ENCODE data around the gene ADGRG7. TPM values are rescaled to one million over a fixed set of nuclear protein-coding genes. Genes with fewer than 3 reads are reported as not detected.

The ADGRG7 gene
- total and polyA plus RNA-seq, 9 of the 15 experiments (the other 6 are each of a cell fraction or from before 2014, with no cell fraction given) = 0.03 TPM; not detected in 7

- TF ChIP-seq RBM39 (optimal IDR thresholded peaks at IDR 0.05; ENCODE audit: low read depth, low read length) (no peak), SFPQ (IDR thresholded peaks at IDR 0.05; ENCODE audit: low read depth, low read length) (no peak), NR1H2 (CRISPR knock-in tag; IDR thresholded peaks at IDR 0.05) (no peak), PRPF4 (IDR thresholded peaks at IDR 0.05; ENCODE audit: insufficient read depth, low read depth, low read length, poor library complexity, severe bottlenecking) (no peak)
Observed at GRCh38 chr3:100563652-100564211, 45.7 kb upstream of the ADGRG7 start (continued).

- CTCF ChIA-PET (ENCODE audit: low intra/inter-chr PET ratio) = no interaction called here
- POLR2A ChIA-PET = no interaction called here
- no peak overlapping the region for H3K4me2 ChIP-seq (ENCODE audit: insufficient read depth, low read length)
- ATAC-seq (no peak), FAIRE-seq (no peak), DNase-seq (ENCODE audit: extremely low read depth in 1 of 4, low spot score in 3 of 4) (no peak)
- H3K27ac ChIP-seq (ENCODE audit: extremely low read depth, low read depth, low read length) = no peak overlapping the region
- no peak overlapping the region for H2AFZ ChIP-seq (ENCODE audit: low read depth, low read length)
- no peaks in the 10 kb centered on the region for H3K79me2 ChIP-seq (ENCODE audit: control insufficient read depth, insufficient read depth, low read length)
- H3K27me3 ChIP-seq (ENCODE audit: control insufficient read depth in 2 of 2, insufficient read depth in 2 of 2, low read length in 2 of 2) = no peaks in the 10 kb centered on the region
- H3K9me1 ChIP-seq (ENCODE audit: control insufficient read depth, insufficient read depth, low read length) = no peaks in the 10 kb centered on the region
- WGBS (ENCODE audit: insufficient coverage, low coverage, missing lambda C conversion rate) = 6% methylated on average over 2 of the region's 2 CpGs
- H3K4me3 ChIP-seq = no peak overlapping the region
- no peaks in the 10 kb centered on the region for H3K36me3 ChIP-seq (ENCODE audit: control insufficient read depth, insufficient read depth, low read length)
- intact Hi-C loops (cut with micrococcal nuclease) = no loop called here
- no peaks in the 10 kb centered on the region for H3K9me3 ChIP-seq (replicated peaks; ENCODE audit: control insufficient read depth, insufficient read depth, low read depth, low read length)
- no peak for TF ChIP-seq THAP7 (CRISPR knock-in tag; IDR thresholded peaks at IDR 0.05)
- TF ChIP-seq TRIM28 (IDR thresholded peaks at IDR 0.05) = no peak
- TF ChIP-seq AFF1 (IDR thresholded peaks at IDR 0.05; ENCODE audit: low read depth in 1 of 2, partially characterized antibody in 2 of 2) = no peak
- H3K4me1 ChIP-seq (replicated peaks in 1 of 2; ENCODE audit: control insufficient read depth in 2 of 2, insufficient read depth in 2 of 2, low read length in 2 of 2) = no peaks in the 10 kb centered on the region
- H4K20me1 ChIP-seq (replicated peaks; ENCODE audit: control insufficient read depth, insufficient read depth, low read length) = no peaks in the 10 kb centered on the region
- BruUV-seq (replicated peaks) = no TSS peak
- no peak overlapping the region for H3K9ac ChIP-seq (ENCODE audit: insufficient read depth in 1 of 2, low read depth in 2 of 2, low read length in 2 of 2)
- in situ Hi-C loops (cut with MboI) = no loop called here
Observed at GRCh38 chr3:100570811-100571210, 38.6 kb upstream of the ADGRG7 start.
